NCI-H128 (cell line): ENCODE results near the gene VDR.

Source experiments
- DNase-seq: peaks from one replicate; lab custom pipeline; 2025; ENCODE audit not compliant: unreplicated experiment; lab: John Stamatoyannopoulos, UW

The VDR gene

DNA sequence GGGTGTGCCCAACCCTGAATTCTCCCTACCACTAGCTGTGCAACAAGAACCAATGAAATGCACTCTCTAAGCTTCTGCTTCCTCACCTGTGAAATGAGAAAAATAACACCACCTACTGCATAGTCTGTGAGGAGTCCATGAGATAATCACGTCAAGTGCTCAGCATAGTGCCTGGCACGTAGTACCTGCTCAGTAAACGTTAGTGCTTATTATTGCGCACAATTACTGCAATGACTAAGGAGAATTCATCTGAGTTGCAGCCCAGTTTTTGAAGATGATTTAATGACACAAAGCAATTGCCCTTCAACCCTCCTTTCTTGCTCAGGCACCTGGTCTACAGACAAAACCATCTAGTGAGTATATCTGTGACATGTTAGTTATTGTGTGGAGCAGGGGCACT lies 8.8 kb downstream of the VDR start:
- DNase-seq, result no peak

DNA sequence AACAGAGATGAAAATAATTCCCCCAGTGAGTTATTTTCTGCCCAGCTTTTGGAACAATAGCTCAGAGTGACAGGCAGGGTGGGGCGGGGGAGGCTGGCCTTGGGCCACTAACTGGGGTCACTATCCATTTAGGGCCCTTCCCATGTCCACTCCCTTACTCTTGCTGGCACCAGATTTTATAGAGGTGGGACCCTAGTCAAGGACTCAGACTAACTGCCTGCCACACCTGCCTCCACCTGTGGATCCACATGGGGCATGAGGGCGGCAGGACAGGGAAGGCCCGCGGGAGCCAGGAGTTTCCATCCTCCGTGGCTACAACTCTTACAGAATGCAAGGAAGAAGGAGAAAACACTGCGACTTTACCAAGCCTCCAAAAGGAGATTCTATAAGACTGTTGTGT lies 10.1 kb downstream of the VDR start:
- DNase-seq, result no peak

DNA sequence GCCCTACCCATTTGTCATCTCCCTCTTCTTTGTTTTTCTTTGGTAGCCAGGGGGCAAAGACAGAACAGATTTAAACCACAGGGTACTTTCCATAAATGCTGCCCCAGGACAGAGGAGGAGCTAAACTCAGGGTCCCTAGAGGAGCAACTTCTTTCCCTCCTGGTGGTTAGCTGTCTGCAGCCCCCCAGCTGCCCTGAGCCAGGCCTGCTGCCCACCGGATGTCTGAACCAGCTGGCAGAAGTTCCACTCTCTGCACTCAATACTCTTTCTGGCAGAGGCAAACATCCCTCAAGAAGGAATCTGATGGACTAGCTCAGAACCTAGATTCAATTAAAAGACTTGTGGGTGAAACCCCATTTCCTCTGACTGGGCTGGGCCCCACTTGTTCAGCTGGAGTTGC lies 10.7 kb downstream of the VDR start:
- DNase-seq, result no peak

- DNase-seq, result no peak
Observed at GRCh38 chr12:47892819-47893218, 12.0 kb downstream of the VDR start.

- DNase-seq, result no peak
Observed at GRCh38 chr12:47891356-47891755, 13.4 kb downstream of the VDR start.

- DNase-seq, result no peak
Observed at GRCh38 chr12:47889040-47889439, 15.8 kb downstream of the VDR start.

DNA sequence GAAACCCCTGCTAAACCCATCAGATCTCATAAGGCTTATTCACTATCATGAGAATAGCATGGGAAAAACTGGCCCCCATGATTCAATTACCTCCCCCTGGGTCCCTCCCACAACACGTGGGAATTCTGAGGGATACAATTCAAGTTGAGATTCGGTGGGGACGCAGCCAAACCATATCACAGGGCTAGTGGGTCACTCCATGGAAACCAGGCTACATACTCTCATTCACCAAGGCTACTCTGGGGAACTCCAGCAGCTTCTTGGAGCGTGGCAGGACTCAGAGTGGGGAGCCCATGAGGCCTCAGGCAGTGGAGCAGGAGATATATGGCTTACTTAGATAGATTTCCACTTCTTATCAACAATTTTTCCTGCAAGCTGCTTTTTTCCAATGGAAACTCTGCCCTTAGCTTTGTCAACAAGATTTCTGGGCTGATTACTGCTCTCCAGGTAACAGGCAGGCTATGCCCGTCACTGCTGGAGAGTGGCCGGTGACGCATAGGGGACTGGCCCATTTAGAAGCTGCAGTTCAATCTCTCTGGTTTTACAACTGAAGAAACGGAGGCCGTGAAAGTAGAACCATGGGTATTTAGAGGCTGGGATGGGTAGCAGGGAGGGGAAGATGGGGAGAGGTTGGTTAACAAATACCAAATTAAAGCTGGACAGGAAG lies 16.5 kb downstream of the VDR start:
- DNase-seq, result no peak

DNA sequence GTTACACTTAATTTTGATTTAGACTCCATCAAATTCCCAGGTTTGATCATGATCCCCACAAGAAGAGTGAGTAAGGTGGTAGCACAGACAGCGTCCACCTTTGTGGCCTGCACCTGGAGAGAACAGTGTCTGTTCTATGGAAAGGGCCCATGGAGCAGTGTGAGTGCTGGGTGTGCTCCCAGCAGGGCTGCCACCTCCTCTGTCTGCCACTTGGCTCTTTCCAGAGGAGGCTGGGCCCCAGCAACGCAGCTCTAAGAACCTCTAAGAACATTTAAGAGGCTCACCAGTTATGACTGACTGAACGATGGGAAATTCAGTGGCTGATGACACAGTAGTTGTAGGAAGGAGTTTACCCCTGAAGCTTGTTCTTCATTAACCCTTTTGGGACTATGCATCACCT lies 17.3 kb downstream of the VDR start:
- no peak for DNase-seq

DNA sequence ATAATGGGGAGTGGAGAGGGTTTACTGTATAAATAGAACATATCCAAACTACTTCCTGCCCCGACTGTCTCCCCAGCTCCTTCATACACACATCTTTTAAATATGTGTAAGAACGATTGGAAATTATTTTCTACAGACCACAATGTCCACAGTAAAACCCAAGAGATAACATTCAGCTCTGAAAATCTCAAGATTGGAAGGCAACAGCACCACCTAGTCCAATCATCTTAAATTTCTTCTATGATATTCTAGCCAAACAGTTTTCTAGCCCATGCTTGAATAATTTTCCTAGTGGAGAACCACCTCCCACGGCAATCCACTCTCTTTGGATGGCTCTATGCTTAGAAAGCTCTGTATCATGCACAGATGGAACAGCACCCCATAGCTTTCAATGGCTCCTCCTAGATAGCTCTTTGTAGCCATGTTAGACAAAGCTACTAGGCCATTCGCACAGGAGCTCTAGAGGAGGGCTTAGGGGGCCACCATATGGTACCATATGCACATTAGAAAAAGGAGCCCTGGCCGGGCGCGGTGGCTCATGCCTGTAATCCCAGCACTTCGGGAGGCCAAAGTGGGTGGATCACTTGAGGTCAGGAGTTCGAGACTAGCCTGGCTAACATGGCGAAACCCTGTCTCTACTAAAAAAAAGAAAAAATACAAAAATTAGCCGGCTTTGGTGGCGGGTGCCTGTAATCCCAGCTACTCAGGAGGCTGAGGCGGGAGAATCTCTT lies 18.1 kb downstream of the VDR start:
- DNase-seq, result no peak

GRCh38 chr12:47885566-47885965 lies 19.2 kb downstream of the VDR start:
- DNase-seq, result no peak

DNA sequence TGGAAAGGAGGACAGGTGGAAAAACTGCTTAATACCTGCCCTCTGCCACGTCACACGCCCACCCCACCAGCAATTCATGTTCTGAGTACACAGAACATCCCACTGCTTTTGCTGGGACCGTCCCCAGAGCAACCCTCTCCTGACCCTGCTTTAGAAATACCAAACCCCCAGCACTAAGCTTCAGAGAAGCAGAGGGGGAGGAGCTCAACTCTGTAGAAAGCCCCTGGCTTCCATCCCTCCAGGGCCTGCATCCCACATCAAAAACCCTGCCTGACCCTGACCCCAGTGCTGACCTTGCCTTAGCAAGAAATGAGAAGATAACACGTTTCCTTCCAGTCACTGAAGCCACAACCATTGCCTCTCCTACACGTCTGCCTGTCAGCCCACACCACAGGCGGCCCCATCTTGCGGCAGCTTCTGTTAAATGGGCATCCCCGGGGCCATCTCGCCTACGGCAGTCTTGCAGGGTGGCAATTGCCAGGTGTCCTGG lies 19.7 kb downstream of the VDR start:
- no peak for DNase-seq

DNA sequence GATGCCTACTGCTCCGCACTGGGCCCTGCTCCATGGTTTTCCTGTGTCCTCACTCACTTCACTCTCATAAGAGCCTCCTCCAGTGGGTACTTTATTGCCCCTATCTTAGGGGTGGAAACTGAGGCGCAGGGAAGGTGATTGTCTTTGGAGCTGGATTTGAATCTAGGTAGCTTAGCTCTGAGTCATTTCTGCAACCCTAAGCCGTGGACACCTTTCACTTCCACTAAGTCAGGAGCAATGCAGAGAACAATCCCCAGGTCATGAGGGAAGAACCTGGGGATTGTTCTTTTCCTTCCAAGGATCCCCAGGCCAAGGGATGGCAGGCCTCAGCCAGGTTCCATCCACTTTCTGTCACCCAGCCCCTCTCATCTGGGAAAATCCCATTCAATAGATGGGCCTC lies 20.3 kb downstream of the VDR start:
- no peak for DNase-seq

DNA sequence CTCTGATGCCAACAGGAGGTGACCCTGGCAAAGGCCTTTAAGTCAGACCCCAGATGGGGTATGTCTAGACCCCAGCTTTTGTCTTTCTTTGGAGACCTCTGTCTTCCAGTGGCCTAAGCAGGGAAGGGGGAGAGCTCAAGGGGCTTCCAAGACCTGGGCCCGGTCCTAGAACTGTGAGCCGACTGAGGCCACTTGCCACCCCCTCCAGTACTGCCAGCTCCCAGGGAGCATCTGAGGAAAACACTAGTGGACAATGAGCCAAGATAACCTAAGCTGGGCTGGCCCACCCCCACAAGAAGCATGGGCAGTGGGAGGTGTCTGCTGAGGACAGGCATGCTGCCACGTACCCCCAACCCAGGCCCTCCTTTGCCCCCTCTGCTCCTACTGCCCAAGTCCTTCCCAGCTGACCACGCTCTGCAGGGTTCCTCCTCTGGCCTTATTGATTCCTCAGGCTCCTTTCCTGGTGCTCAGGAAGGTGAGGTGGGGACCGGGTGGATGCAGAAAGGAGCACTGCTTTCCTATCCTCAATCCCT lies 21.1 kb downstream of the VDR start:
- DNase-seq, result no peak

- DNase-seq, result no peak
Observed at GRCh38 chr12:47882781-47883546, 21.8 kb downstream of the VDR start.

- no peak for DNase-seq
Observed at GRCh38 chr12:47881826-47882427, 22.9 kb downstream of the VDR start.

DNA sequence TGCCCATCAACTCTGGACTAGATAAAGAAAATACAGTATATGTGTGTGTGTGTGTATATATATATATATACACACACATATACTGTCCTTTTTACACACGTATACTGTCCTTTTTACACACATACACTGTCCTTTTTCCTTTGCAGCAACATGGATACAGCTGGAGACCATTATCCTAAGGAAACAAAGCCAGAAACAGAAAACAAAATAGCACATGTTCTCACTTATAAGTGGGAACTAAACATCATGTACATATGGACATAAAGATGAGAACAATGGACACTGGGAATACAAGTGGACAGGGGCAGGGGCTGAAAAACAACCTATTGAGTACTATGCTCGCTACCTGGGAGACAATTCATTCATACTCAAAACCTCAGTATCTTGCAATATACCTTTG lies 23.7 kb downstream of the VDR start:
- DNase-seq, result no peak

GRCh38 chr12:47878918-47879481 lies 25.8 kb downstream of the VDR start:
- no peak for DNase-seq

DNA sequence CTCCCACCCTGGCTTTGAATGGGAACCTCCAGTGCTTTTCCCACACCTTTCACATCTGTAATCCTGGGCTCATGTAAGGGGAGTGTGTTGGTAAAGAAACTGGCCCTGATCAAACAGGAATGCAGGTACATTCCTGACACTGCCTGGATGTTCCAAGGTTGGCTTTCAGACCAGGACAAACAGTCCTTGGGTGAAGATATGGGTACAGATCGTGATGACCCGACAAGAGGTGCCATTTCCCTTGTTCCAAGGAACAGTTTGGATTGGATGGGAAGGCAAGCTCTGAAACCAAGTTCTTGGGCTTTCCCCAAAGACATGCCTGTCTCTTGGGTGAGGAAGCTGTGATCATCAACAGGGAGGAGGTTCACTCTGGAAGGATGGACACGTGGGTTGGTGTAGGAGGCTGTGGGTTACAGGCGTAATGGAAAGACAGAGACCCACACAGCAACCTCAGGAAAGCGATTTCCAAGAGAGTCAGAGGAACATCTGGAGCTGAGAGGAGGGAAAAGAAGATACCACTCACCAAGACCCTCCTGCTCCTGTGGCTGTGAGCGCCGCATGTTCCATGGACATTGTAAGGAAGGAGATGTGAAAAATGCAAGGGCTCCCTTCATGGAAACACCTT lies 26.4 kb downstream of the VDR start:
- no peak for DNase-seq

DNA sequence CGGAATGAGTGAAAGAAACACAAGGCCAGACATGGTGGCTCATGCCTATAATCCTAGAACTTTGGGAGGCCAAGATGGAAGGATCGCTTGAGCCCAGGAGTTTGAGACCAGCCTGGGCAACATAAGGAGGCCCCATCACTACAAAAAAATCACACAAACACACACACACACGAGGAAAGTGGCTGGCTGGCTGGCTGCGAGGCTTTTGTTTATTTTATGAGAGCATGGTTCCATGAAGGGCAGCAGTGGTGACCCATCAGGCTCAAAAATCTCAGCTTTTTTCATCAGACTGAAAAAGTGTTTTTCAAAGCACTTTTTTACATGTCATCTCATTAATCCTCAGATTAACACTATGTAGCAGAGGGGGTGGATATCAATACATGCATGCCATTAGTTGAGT lies 27.7 kb downstream of the VDR start:
- DNase-seq, result no peak

DNA sequence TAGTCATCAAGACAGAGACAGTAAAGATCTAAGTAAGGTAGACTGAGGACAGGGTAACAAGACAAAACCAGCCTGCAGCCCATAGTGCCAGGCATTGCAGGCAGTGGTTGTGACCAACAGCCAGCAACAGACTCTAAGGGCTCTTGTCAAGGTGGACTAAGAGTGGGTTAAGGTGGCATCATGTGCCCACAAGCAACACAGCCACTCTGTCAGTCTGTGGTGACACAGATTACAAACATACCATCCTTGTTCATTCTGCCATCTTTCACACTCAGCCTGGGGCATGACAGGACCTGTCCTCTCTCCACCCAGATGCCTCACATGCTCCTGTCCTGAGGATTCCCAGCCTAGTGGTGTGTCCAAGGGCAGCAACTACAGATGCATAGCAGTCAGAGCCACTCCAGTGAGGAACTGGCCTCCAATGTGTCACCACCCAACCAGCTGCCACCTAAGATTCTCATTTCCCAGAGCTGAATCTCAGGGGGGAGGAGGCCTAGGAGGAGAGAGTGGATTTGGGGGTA lies 28.3 kb downstream of the VDR start:
- no peak for DNase-seq
